GM18519 (cell line): ENCODE results near the gene PIGO.

ENCODE experiments used
- ATAC-seq: cut with Tn5 transposase; IDR thresholded peaks from one replicate; pipeline ENCODE4 v1.9.1; 2021; ENCODE audit warnings: mild to moderate bottlenecking, moderate library complexity; ENCODE audit not compliant: unreplicated experiment, low FRiP score

Gene PIGO

GRCh38 chr9:35096035-35096849 lies at the start of gene PIGO:
PIGO (minus strand) TSS chr9:35096591; CDS start chr9:35095565, 1,026 bp downstream.
- peak; percentile 64 for ATAC-seq

DNA sequence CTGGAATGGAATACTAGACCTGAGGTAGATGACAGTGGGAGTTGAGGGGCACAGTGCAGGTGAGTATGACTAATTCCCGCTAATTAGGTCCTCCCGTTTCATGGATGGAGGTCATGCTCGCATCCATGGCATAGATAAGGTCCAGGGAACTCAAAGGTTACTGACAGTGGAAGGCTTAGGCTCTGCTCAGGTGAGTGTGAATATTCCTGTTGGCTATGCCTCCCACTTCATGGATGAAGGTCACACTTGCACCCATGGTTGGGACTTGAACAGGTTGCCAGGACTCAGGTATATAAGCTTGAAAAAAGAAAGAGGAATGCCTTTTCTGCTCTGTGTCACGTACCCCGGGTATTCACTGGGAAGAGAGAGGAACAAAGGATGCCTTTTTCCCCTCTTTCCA lies 45.6 kb upstream of the PIGO start:
- ATAC-seq, result no peak

- ATAC-seq, result no peak
Observed at GRCh38 chr9:35140093-35140492, 43.7 kb upstream of the PIGO start.

DNA sequence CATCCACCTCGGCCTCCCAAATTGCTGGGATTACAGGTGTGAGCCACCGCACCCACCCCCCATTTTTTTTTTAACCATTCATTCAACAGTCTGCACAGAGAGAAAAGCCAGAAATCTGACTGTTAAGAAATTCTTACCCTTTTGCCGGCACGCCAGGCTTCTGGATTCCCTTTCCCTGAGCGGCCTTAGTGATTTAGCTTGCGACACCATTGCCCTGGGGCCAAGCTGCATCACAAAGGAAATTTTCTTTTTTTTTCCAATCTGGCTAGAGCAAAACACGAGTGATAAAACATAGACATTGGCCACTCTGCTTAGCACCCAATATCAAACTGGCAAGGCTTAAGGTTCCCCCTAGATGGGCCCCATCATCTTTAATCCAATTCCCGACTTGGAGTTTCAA lies 40.5 kb upstream of the PIGO start:
- ATAC-seq, result no peak

DNA sequence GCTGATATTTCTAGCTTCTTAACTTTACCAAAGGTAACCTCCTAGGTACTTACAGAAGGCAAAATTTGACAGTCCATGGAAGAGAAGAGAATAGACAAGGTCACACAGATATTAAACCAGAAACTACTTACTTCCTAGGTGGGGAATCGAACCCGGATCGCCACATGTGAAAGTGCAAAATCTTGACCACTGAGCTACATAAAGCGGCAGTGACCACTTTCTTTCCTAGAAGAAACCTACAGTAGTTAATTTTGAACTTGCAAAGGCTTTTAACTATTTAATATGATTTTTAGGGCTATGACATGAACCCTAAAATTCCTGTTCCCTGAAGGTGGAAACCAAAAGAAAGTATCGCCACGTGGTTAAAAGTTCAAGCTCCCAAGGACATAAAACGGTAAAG lies 39.6 kb upstream of the PIGO start:
- no peak for ATAC-seq

DNA sequence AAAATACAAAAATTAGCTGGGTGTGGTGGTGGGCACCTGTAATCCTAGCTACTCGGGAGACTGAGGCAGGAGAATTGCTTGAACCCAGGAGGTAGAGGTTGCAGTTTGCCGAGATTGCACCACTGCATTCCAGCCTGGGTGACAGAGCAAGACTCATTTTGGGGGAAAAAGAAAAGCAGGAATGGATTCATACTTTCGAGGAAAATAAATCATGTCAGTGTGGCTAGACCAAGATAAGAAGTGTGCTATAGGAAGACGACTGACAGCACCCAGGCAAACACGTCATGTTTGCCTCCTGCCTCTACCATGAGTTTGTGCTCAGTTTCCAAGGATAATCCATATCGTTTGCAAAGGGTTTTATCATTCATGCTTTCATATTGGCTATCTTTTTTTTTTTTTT lies 38.5 kb upstream of the PIGO start:
- no peak for ATAC-seq

DNA sequence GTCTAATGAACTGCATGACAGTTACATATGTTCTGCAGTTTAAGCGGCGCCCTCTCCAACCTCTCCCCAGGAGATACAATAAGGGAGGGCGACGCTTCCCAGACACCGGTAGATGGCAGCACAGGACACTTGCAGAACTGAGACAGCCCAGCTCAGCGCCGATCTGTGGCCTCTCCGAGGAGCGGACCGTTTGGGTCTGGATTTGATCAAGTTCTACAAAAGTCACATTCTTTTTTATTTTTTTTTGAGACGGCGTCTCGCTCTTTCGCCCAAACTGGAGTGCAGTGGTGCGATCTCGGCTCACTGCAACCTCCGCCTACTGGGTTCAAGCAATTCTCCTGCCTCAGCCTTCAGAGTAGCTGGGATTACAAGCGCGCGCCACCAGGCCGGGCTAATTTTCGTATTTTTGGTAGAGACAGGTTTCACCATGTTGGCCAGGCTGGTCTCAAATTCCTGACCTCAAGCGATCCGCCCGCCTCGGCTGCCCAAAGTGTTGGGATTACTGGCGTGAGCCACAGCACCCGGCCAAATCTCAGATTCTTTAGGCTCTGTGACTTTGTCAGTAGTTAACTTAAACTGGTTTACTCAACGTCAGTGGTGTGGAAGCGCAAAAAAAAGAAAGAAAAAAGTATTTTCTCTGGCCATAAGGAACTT lies 20.6 kb upstream of the PIGO start:
- peak; percentile 44 for ATAC-seq

DNA sequence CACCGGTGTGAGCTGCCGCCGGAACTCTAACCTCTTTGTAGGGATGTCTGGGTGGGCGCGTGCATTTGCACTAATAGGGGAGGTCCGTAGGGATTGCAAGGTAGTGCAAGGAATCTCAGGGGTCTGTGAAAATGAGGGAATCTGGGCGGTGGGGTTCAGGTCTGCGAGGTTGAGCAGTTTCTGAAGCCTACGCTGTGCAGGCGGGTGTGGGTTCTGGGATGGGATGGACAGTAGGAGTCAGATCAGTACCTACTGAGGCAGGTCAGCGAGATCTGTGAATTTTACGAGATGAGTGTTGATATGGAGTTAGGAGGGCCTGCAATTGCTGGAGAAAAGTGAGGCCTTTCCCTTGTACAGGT lies 20.1 kb upstream of the PIGO start:
- ATAC-seq, result no peak

DNA sequence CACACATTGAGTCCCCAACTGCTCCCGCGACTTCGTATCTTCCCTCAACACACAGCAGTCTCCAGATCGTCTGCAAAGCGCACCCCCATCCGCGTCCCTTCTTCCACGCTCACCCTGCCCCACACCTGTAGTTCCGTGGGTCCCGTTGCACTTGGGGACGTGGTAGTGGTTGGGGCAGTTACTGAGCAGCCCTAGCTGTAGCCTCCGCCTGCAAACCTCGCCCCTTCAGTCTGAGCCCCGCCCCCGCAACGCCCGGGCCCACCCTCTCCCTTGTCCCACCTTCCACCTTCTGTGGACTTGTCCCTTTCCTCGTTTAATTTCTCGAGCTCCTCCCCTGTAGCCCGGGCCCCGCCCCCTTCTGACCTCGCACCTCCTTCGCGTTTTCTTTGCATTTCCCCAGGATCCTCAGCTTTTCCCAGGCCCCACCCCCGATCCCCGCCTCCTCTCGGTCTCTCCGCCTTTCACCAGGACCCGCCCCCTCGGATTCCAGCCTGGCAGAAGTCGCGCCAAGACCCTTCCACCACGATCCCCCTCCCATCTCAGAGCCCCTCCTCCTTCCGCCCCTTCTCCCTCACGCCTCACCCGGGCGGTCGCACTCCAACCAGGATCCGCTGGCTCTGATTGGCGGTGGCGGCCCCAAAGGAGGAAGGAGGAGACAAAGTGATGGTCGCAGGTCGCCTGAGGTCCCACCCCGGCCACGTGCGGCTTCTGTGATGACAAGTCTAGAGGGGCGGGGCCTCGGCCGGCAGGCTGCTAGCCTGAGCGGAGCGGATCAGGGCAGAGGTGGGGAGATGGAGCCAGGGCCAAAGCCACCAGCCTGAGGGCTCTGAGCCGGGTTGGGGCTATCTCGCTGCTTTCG lies 19.5 kb upstream of the PIGO start, which contains the start of gene ATOSB:
TSS of gene ATOSB (minus strand) at position 183 of the 859 bp plus-strand sequence. CDS start 7,588 bp downstream, outside the sequence.
- ATAC-seq, result peak; percentile 45

GRCh38 chr9:35114840-35115628 lies 18.6 kb upstream of the PIGO start:
- no peak for ATAC-seq

DNA sequence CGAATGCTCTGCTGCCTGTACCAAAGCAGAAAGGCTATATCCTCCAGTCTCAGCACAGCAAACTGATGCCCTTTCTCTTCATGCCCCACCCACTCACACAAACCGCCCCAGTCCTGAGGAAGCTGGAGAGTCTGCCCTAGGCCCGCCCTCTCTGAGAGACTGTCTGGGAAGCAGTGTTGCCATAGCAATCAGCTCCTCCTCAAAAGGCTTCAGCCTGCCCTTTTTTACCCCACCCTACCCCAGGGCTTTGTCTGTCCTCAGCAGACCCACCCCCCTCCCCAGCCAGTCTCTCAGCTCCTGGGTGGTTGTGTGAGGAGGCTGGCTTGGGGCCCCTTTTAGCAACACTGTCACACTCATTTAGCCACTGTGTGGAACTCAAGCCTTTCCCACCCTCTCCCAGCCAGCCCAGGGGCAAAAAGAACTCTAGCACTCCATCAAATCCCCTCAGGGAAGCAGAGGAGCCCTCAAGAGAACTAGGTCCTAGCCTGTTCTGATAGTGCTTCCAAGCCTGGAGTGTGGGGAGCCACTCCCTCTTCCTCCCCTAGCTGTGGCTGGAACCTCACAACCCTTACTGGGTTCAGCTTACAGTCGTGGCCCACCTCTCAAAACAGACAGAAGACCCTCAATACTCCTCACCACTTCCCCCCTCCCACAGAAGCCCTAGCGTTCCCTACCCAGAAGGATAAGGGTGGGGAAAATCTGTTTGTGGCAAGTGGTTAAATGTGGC lies 17.9 kb upstream of the PIGO start:
- ATAC-seq, result no peak

DNA sequence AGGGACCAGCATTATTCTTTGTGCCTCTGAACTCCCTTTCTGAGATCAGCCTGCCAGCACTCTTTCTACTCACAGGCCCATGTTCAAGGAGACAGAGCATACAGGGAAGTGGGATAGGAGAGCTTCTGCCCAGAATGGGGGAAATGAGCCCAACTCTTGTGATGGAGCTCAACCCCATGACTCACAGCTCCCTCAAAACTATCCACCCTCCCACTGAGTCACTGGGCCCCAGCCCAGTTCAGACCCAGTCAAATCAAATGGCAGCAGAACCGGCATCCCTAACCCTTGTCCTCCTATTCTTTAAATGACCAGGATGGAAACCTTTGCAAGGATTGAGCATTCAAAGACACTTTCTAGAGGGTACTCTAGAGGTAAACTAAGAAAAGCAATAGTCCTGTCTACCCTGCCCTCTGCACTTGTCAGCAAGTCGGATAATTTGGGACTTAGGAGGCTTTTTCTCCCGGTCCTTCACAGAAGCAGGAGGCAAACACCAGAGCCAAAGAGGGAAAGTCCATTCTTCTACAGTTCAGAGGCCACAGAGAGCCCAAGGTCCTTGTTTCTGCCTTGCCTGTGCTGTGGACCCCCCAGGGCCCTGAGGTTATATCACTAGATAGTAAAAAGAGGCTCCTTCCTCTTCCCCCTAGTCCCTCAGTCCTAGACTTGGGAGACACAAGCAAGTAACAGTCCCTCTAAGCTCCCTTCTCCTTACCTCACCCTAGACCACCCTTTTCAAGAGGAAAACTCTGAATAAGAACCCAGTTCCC lies 16.0 kb upstream of the PIGO start:
- ATAC-seq, result no peak

DNA sequence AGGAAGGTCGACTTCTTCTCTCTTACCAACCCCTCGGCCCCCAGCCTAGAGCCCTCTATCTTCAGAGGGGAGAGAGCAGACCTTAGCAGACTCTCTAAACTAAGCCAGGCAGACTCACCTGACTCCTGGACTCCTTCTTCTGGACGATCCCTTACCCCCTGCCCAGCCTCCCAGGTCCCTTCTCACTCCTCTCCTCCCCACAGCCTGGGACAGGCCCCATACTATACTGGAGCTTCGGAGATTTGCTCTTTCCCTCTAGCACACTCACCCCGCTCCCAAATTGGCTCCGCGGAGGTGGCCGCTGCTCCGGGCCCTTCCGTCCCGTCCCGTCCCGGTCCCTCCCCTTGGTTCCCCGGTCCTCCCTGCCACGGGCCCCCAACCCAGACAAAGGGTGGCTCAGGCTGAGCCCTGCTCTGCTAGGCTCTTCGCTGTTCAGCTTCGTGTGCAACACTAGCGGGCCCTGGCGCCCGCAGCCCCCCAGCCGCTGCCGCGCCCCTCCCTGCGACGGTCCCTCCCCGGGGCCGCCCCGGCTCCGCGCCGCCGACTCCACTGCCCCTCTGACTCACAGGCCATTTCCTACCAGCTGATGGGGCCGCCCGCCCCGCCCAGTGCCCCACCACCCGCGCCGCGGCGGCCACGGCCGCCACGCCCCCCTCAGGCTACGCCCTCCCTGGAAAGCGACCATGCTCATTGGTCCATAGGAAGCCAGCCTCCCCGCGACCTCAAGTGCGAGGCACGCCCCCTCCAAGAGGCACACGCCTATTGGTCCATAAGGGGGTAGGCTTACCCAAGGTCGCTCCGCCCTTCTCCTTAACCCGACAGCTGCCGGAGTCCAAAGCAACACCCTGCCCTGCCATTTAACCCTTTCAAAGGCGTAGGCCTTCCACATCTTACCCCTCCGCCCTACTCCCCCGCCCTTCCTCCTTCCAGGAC lies 14.9 kb upstream of the PIGO start:
- ATAC-seq, result peak; percentile 61

- no peak for ATAC-seq
Observed at GRCh38 chr9:35110327-35110761, 14.0 kb upstream of the PIGO start.

DNA sequence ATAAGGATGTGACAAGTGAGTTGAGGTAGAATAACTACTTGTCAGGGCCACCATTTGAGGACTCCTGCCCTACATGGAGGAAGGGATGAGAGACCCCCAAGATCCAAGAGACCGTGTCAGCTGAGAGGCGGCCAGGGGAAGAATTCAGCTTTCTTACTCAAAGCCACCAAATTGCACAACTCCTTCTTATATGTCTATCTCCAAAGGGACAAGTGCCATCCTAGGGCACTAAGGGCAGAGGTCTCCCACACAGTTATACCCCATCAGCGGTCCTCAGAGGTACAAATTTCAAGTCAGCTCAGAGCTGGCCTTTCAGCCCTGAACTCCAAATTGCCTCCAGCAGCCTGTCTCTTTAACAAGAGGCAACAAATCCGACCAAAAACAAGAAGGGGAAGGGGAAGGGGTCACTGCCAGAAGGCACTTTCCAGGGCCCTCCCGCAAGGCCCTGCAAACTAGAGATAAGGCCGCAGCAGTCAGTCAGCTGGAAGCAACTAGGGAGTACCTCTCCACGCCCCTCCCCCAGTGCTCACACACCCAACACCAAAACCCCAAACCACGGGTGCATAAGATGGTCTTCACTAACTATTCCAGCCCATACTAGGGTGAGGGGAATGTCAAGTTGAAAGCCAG lies 12.7 kb upstream of the PIGO start:
- ATAC-seq, result no peak

- ATAC-seq, result no peak
Observed at GRCh38 chr9:35108461-35108860, 12.1 kb upstream of the PIGO start.
